ENCODE data around the gene PTPRG.

Gene PTPRG

GRCh38 chr3:61774279-61774890 is 213.0 kb downstream of the PTPRG start:
- no peak for DNase-seq

- no peak for DNase-seq
Measured at GRCh38 chr3:61776390-61776789, 215.0 kb downstream of the PTPRG start.

GRCh38 chr3:61777483-61777882 is 216.1 kb downstream of the PTPRG start:
- no peak for DNase-seq

GRCh38 chr3:61778095-61778494 is 216.7 kb downstream of the PTPRG start:
- DNase-seq: no peak

- DNase-seq: no peak
Measured at GRCh38 chr3:61780016-61780415, 218.6 kb downstream of the PTPRG start.

GRCh38 chr3:61780455-61781228 is 219.3 kb downstream of the PTPRG start:
- DNase-seq: no peak

GRCh38 chr3:61783993-61784718 is 222.8 kb downstream of the PTPRG start:
- DNase-seq: no peak

- no peak for DNase-seq
Measured at GRCh38 chr3:61788623-61789507, 227.5 kb downstream of the PTPRG start.

GRCh38 chr3:61789861-61790260 is 228.5 kb downstream of the PTPRG start:
- no peak for DNase-seq

- no peak for DNase-seq
Measured at GRCh38 chr3:61790411-61790810, 229.0 kb downstream of the PTPRG start.

- no peak for DNase-seq
Measured at GRCh38 chr3:61793056-61793455, 231.7 kb downstream of the PTPRG start.

- DNase-seq: no peak
Measured at GRCh38 chr3:61793521-61793920, 232.2 kb downstream of the PTPRG start.

GRCh38 chr3:61794341-61794740 is 233.0 kb downstream of the PTPRG start:
- DNase-seq: no peak

- DNase-seq: no peak
Measured at GRCh38 chr3:61794961-61795360, 233.6 kb downstream of the PTPRG start.

- DNase-seq: no peak
Measured at GRCh38 chr3:61796088-61796680, 234.8 kb downstream of the PTPRG start.

GRCh38 chr3:61796911-61797310 is 235.5 kb downstream of the PTPRG start:
- DNase-seq: no peak

- DNase-seq: no peak
Measured at GRCh38 chr3:61802772-61803171, 241.4 kb downstream of the PTPRG start.

- no peak for DNase-seq
Measured at GRCh38 chr3:61803983-61804382, 242.6 kb downstream of the PTPRG start.

GRCh38 chr3:61804782-61805181 is 243.4 kb downstream of the PTPRG start:
- no peak for DNase-seq

- DNase-seq: no peak
Measured at GRCh38 chr3:61805510-61806080, 244.2 kb downstream of the PTPRG start.

GRCh38 chr3:61806810-61807209 is 245.4 kb downstream of the PTPRG start:
- DNase-seq: no peak

- peak; percentile 50 for DNase-seq
Measured at GRCh38 chr3:61807865-61808276, 246.5 kb downstream of the PTPRG start.

All from NCI-H510A treated with DMSO at 0.1 percent for 48 hours (cell line).